Testis (tissue), 3 donors: Measurements from ENCODE around the gene ST8SIA5. TPM values are rescaled to one million over a fixed set of nuclear protein-coding genes. Genes with fewer than 3 reads are reported as not detected.

Source experiments
- DNase-seq: peaks from one replicate; pipeline ENCODE4 v3.0.0-alpha.2; 2019
- H3K27ac ChIP-seq, 2 donors: fragments of 200-600 bp; sonication (generic); one replicate each; pipeline ENCODE4 v1.5.1; 2019
- H3K27me3 ChIP-seq: fragments of 200-600 bp; sonication (generic); one replicate; pipeline ENCODE4 v1.5.1; 2019
- H3K36me3 ChIP-seq: fragments of 200-600 bp; sonication (generic); one replicate; pipeline ENCODE4 v1.5.1; 2017; ENCODE audit warnings: low read depth; ENCODE audit errors: missing control alignments
- H3K4me1 ChIP-seq: fragments of 200-600 bp; sonication (generic); one replicate; pipeline ENCODE4 v1.5.1; 2019
- H3K4me3 ChIP-seq, 2 donors: fragments of 200-600 bp; sonication (generic); one replicate each; pipeline ENCODE4 v1.5.1; 2017 to 2019
- H3K9me3 ChIP-seq: fragments of 200-600 bp; sonication (generic); one replicate; pipeline ENCODE4 v1.5.1; 2017
- CTCF ChIP-seq, 3 experiments: fragments of 450-650 bp in 2 of 3; fragments of 200-600 bp in 1 of 3; sonication (generic) in 1 of 3; IDR thresholded peaks; one replicate each; pipeline ENCODE4 v1.5.1; 2016 to 2019; ENCODE audit warnings: antibody characterized with exemption in 3 of 3, mild to moderate bottlenecking in 2 of 3, moderate library complexity in 1 of 3
- POLR2A ChIP-seq: fragments of 450-650 bp; IDR thresholded peaks from one replicate; pipeline ENCODE4 v1.6.1; 2017; ENCODE audit warnings: antibody characterized with exemption, mild to moderate bottlenecking, moderate library complexity
- WGBS, 2 donors: methylation state at CpG; one replicate each; pipeline ENCODE4 v1.1.5; 2018; 5-methylcytosine and 5-hydroxymethylcytosine counted together
- intact Hi-C: fragments of 100-400 bp; cut with DNase I; formaldehyde crosslinking; loops from one replicate; pipeline ENCODE4 v1.15.1; 2023; ENCODE audit warnings: low total_unique reads
- polyA plus RNA-seq: library from polyadenylated mRNA; stranded (reverse); fragments of 350-450 nt; fragmentation: Illumina TruSeq; extraction: RNeasy Lipid Tissue Mini Kit (QIAGEN cat#74804); gene quantifications from one replicate; pipeline ENCODE4 v1.2.3, GENCODE V29; 2014; ENCODE audit warnings: low read depth, low replicate concordance; ENCODE audit not compliant: insufficient read depth
- total RNA-seq, 2 donors: library from RNA; depleted of rRNA; stranded (reverse); fragments of >200 nt; gene quantifications; one replicate each; pipeline ENCODE4 v1.2.3, GENCODE V29; 2016

ST8SIA5 gene
- total and polyA plus RNA-seq, 3 donors from 2014 or later: 1.3 to 2.1 (median 1.6) TPM

- intact Hi-C loops: no loop called here
- Histone ChIP-seq H3K36me3 (no peaks in the 10 kb centered on the region), H3K27me3 (no peaks in the 10 kb centered on the region), H3K27ac (no peak overlapping the region), H3K4me3 (no peak overlapping the region), H3K4me1 (peaks cover 7% of the 10 kb centered on the region), H3K9me3 (no peaks in the 10 kb centered on the region)
- 65 to 75% methylated on average over 5 of the region's 5 CpGs for WGBS, 2 donors
- no peak for DNase-seq
- TF ChIP-seq CTCF (IDR thresholded peaks at IDR 0.05) (no peak), POLR2A (no peak)
Measured at GRCh38 chr18:46722051-46722450, 34.8 kb downstream of the ST8SIA5 start.

DNA sequence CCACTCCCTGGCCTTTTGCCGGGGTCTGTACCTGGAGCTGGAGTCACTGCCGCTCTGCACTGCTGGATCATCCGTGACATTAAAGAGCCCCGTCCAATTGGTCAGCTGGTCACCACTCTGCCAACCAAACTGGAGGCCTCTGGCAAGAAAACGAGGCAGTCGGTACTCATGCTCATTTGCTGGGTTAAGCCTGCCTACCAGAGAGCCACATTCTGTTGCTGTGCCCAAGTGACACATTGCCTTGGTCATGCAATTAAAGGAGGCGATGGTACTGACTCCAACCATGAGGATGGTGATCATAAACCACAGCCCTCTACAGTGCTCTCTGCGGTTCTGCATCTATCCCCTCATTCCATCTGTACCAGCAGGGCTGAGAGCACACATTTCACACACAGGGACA is 35.5 kb downstream of the ST8SIA5 start:
- intact Hi-C loops: no loop called here
- no peak overlapping the region for H3K27ac ChIP-seq
- no peak for DNase-seq
- no peaks in the 10 kb centered on the region for H3K9me3 ChIP-seq
- 98 to 100% methylated on average over 2 to 8 of the region's 8 CpGs for WGBS, 2 donors
- no peaks in the 10 kb centered on the region for H3K36me3 ChIP-seq
- no peak overlapping the region for H3K4me3 ChIP-seq
- H3K27me3 ChIP-seq: no peaks in the 10 kb centered on the region
- TF ChIP-seq POLR2A (no peak), CTCF (IDR thresholded peaks at IDR 0.05) (no peak)
- peaks cover 7% of the 10 kb centered on the region for H3K4me1 ChIP-seq

DNA sequence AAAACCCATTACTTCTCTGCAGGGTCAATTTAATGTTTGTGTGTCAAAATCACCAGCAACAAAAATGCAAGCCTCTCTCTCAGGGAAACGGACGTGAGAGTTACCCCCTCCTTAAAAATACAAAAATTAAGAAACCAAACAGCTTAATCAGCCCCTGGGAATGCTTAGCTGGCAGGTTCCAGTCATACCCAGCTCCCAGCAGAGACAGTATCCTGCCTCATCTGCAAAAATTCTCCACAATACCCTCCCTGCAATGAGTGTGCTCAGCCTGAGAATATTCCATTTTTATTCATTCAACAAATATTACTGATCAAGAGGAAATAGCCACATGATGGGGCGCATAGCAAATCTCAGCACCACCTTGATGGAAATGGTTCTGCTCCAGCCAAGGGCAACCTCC is 36.3 kb downstream of the ST8SIA5 start:
- WGBS, 2 donors: 89 to 93% methylated on average over 3 of the region's 3 CpGs
- Histone ChIP-seq H3K4me1 (peaks cover 7% of the 10 kb centered on the region), H3K36me3 (no peaks in the 10 kb centered on the region), H3K9me3 (no peaks in the 10 kb centered on the region), H3K27ac (no peak overlapping the region), H3K4me3 (no peak overlapping the region), H3K27me3 (no peaks in the 10 kb centered on the region)
- TF ChIP-seq CTCF (IDR thresholded peaks at IDR 0.05) (no peak), POLR2A (no peak)
- intact Hi-C loops: no loop called here
- DNase-seq: no peak

- intact Hi-C loops: no loop called here
- TF ChIP-seq POLR2A: no peak
- TF ChIP-seq CTCF (IDR thresholded peaks at IDR 0.05): no peak
- Histone ChIP-seq H3K27me3 (no peaks in the 10 kb centered on the region), H3K36me3 (no peaks in the 10 kb centered on the region), H3K4me1 (peaks cover 7% of the 10 kb centered on the region), H3K9me3 (no peaks in the 10 kb centered on the region), H3K27ac (no peak overlapping the region), H3K4me3 (no peak overlapping the region)
- WGBS, 2 donors: 68 to 79% methylated on average over 6 to 7 of the region's 7 CpGs
- DNase-seq: no peak
Measured at GRCh38 chr18:46720092-46720491, 36.8 kb downstream of the ST8SIA5 start.

- TF ChIP-seq CTCF (IDR thresholded peaks at IDR 0.05) (no peak), POLR2A (no peak)
- Histone ChIP-seq H3K4me1 (peaks cover 7% of the 10 kb centered on the region), H3K27ac (no peak overlapping the region), H3K4me3 (no peak overlapping the region), H3K9me3 (no peaks in the 10 kb centered on the region), H3K27me3 (no peaks in the 10 kb centered on the region), H3K36me3 (no peaks in the 10 kb centered on the region)
- intact Hi-C loops: no loop called here
- DNase-seq: no peak
- 50 to 65% methylated on average over 5 of the region's 5 CpGs for WGBS, 2 donors
Measured at GRCh38 chr18:46719388-46719787, 37.5 kb downstream of the ST8SIA5 start.
